Peyer's patch (tissue), 4 donors: ENCODE measurements around the gene RNF213. TPM values are rescaled to one million over a fixed set of nuclear protein-coding genes. Genes with fewer than 3 reads are reported as not detected.

Experiments used
- DNase-seq, 3 donors: peaks; one replicate each; pipeline ENCODE4 v3.0.0-alpha.2; 2017 to 2019
- H3K27ac ChIP-seq, 4 donors: fragments of 200-600 bp; sonication (generic); one replicate each; pipeline ENCODE4 v1.5.1; 2016 to 2019
- H3K27me3 ChIP-seq, 2 donors: fragments of 200-600 bp; sonication (generic); one replicate each; pipeline ENCODE4 v1.5.1; 2019
- H3K36me3 ChIP-seq, 3 donors: fragments of 200-600 bp; sonication (generic); one replicate each; pipeline ENCODE4 v1.5.1; 2016 to 2019
- H3K4me1 ChIP-seq, 4 donors: fragments of 200-600 bp; sonication (generic); one replicate each; pipeline ENCODE4 v1.5.1; 2016 to 2019
- H3K4me3 ChIP-seq, 4 donors: fragments of 200-600 bp; sonication (generic); 1 replicate in 3 of 4; 2 replicates in 1 of 4; pipeline ENCODE4 v1.5.1; 2016 to 2019; ENCODE audit warnings: mild to moderate bottlenecking in 1 of 4
- H3K9me3 ChIP-seq, 4 donors: fragments of 200-600 bp; sonication (generic); one replicate each; pipeline ENCODE4 v1.5.1; 2016 to 2019; ENCODE audit warnings: mild to moderate bottlenecking in 1 of 4
- CTCF ChIP-seq, 6 experiments: fragments of 450-650 bp in 4 of 6; fragments of 200-600 bp in 2 of 6; sonication (generic) in 1 of 6; IDR thresholded peaks; one replicate each; pipeline ENCODE4 v1.5.1; 2017 to 2019; ENCODE audit warnings: antibody characterized with exemption in 6 of 6, mild to moderate bottlenecking in 3 of 6, moderate library complexity in 1 of 6
- POLR2A ChIP-seq, 2 donors: fragments of 450-650 bp; IDR thresholded peaks; one replicate each; pipeline ENCODE4 v1.5.1; 2017; ENCODE audit warnings: antibody characterized with exemption in 2 of 2, mild to moderate bottlenecking in 2 of 2, moderate library complexity in 2 of 2
- total RNA-seq, 4 donors: library from RNA; depleted of rRNA; stranded (reverse); fragments of >200 nt; gene quantifications; one replicate each; pipeline ENCODE4 v1.1.0, GENCODE V29; 2016

RNF213 gene
- total RNA-seq, 4 donors from 2014 or later = 187 to 404 (median 293) TPM

- TF ChIP-seq CTCF (IDR thresholded peaks at IDR 0.05) = no peak
- no peak for TF ChIP-seq POLR2A (IDR thresholded peaks at IDR 0.05)
- Histone ChIP-seq H3K27me3 (no peaks in the 10 kb centered on the region), H3K9me3 (no peaks in the 10 kb centered on the region), H3K27ac (no peak overlapping the region), H3K36me3 (peaks cover 0 to 10% (median 0%) of the 10 kb centered on the region in 3 donors), H3K4me3 (peak overlapping the region; percentile 65 to 87 (median 66)), H3K4me1 (peaks cover 0 to 29% (median 5%) of the 10 kb centered on the region in 4 donors)
- DNase-seq = no peak
Measured at GRCh38 chr17:80413771-80414507, 153.3 kb downstream of the RNF213 start.

- H3K27me3 ChIP-seq = no peaks in the 10 kb centered on the region
- peaks cover 0 to 10% (median 0%) of the 10 kb centered on the region in 3 donors for H3K36me3 ChIP-seq
- TF ChIP-seq POLR2A (IDR thresholded peaks at IDR 0.05) (no peak), CTCF (IDR thresholded peaks at IDR 0.05) (no peak)
- peak in 1 of 3 donors; percentile 65 for DNase-seq
- H3K4me3 ChIP-seq = peak overlapping the region; percentile 65 to 87 (median 66)
- H3K4me1 ChIP-seq = peaks cover 0 to 29% (median 5%) of the 10 kb centered on the region in 4 donors
- no peaks in the 10 kb centered on the region for H3K9me3 ChIP-seq
- H3K27ac ChIP-seq = peak overlapping the region in 2 of 4 donors; percentile 82 to 94
Measured at GRCh38 chr17:80414508-80414802, 153.8 kb downstream of the RNF213 start.

- H3K4me1 ChIP-seq = peaks cover 0 to 29% (median 5%) of the 10 kb centered on the region in 4 donors
- H3K27me3 ChIP-seq = no peaks in the 10 kb centered on the region
- TF ChIP-seq POLR2A (IDR thresholded peaks at IDR 0.05) = peak in 1 of 2 donors; percentile 65
- peak in 1 of 6 experiments; percentile 6 for TF ChIP-seq CTCF (IDR thresholded peaks at IDR 0.05)
- peak within 1 kb of the TSS; percentile 82 to 94 (median 86) for H3K27ac ChIP-seq
- peaks cover 0 to 12% (median 0%) of the 10 kb centered on the region in 3 donors for H3K36me3 ChIP-seq
- peak within 1 kb of the TSS; percentile 65 to 87 (median 66) for H3K4me3 ChIP-seq
- DNase-seq = peak; percentile 93 to 97 (median 97)
- no peaks in the 10 kb centered on the region for H3K9me3 ChIP-seq
Measured at GRCh38 chr17:80414803-80415625, 154.4 kb downstream of the RNF213 start, which contains the start of gene ENDOV. Gene ENDOV (plus strand): TSS chr17:80415167. CDS start chr17:80415195, 28 bp downstream.

- H3K27ac ChIP-seq = peak overlapping the region; percentile 82 to 94 (median 86)
- H3K4me1 ChIP-seq = peaks cover 0 to 29% (median 5%) of the 10 kb centered on the region in 4 donors
- no peaks in the 10 kb centered on the region for H3K9me3 ChIP-seq
- no peaks in the 10 kb centered on the region for H3K27me3 ChIP-seq
- peak overlapping the region; percentile 65 to 87 (median 66) for H3K4me3 ChIP-seq
- DNase-seq = no peak
- H3K36me3 ChIP-seq = peaks cover 0 to 14% (median 0%) of the 10 kb centered on the region in 3 donors
- TF ChIP-seq CTCF (IDR thresholded peaks at IDR 0.05) = no peak
- TF ChIP-seq POLR2A (IDR thresholded peaks at IDR 0.05) = no peak
Measured at GRCh38 chr17:80415626-80416137, 155.0 kb downstream of the RNF213 start.

- TF ChIP-seq CTCF (IDR thresholded peaks at IDR 0.05) (no peak), POLR2A (IDR thresholded peaks at IDR 0.05) (no peak)
- Histone ChIP-seq H3K27ac (no peak overlapping the region), H3K4me3 (peak overlapping the region in 2 of 4 donors; percentile 65 to 66)
Measured at GRCh38 chr17:80416260-80416939, 155.7 kb downstream of the RNF213 start.

More at GRCh38 chr17:80416260-80416939, 155.7 kb downstream of the RNF213 start:
- Histone ChIP-seq H3K27me3 (no peaks in the 10 kb centered on the region), H3K4me1 (peaks cover 0 to 29% (median 5%) of the 10 kb centered on the region in 4 donors), H3K36me3 (peaks cover 0 to 14% (median 0%) of the 10 kb centered on the region in 3 donors), H3K9me3 (no peaks in the 10 kb centered on the region)
- no peak for DNase-seq
